ENCODE results near the gene SERBP1. TPM values are rescaled to one million over a fixed set of nuclear protein-coding genes. Genes with fewer than 3 reads are reported as not detected.

SERBP1 gene
- total RNA-seq, 1 experiment from 2014 or later = 578 TPM

GRCh38 chr1:67377253-67377652 lies 52.9 kb downstream of the SERBP1 start:
- no peak for DNase-seq (ENCODE audit: low spot score)
- in situ Hi-C loops (cut with HindIII; ENCODE audit: low sequenced_read_pairs) = no loop called here

- in situ Hi-C loops (cut with HindIII; ENCODE audit: low sequenced_read_pairs) = no loop called here
- DNase-seq (ENCODE audit: low spot score) = no peak
These were observed 53.8 kb downstream of the SERBP1 start for GRCh38 chr1:67376381-67376780.

- no peak for DNase-seq (ENCODE audit: low spot score)
- in situ Hi-C loops (cut with HindIII; ENCODE audit: low sequenced_read_pairs) = no loop called here
These were observed 57.3 kb downstream of the SERBP1 start for GRCh38 chr1:67372898-67373297.

- DNase-seq (ENCODE audit: low spot score) = no peak
- in situ Hi-C loops (cut with HindIII; ENCODE audit: low sequenced_read_pairs) = no loop called here
These were observed 58.1 kb downstream of the SERBP1 start for GRCh38 chr1:67372136-67372535.

- in situ Hi-C loops (cut with HindIII; ENCODE audit: low sequenced_read_pairs) = no loop called here
- DNase-seq (ENCODE audit: low spot score) = no peak
These were observed 58.5 kb downstream of the SERBP1 start for GRCh38 chr1:67371681-67372080.

- in situ Hi-C loops (cut with HindIII; ENCODE audit: low sequenced_read_pairs) = no loop called here
These were observed 59.2 kb downstream of the SERBP1 start for GRCh38 chr1:67371043-67371442.

GRCh38 chr1:67368046-67368514 lies 62.1 kb downstream of the SERBP1 start:
- no peak for DNase-seq (ENCODE audit: low spot score)
- in situ Hi-C loops (cut with HindIII; ENCODE audit: low sequenced_read_pairs) = no loop called here

More at GRCh38 chr1:67371043-67371442, 59.2 kb downstream of the SERBP1 start:
- DNase-seq (ENCODE audit: low spot score) = no peak

GRCh38 chr1:67367370-67368045 lies 62.7 kb downstream of the SERBP1 start:
- peak; percentile 9 for DNase-seq (ENCODE audit: low spot score)
- in situ Hi-C loops (cut with HindIII; ENCODE audit: low sequenced_read_pairs) = no loop called here

- DNase-seq (ENCODE audit: low spot score) = no peak
- in situ Hi-C loops (cut with HindIII; ENCODE audit: low sequenced_read_pairs) = no loop called here
These were observed 68.6 kb downstream of the SERBP1 start for GRCh38 chr1:67361641-67362040.

- in situ Hi-C loops (cut with HindIII; ENCODE audit: low sequenced_read_pairs) = no loop called here
- no peak for DNase-seq (ENCODE audit: low spot score)
These were observed 70.6 kb downstream of the SERBP1 start for GRCh38 chr1:67359592-67359991.

Other genes with a start within 250 kb of the SERBP1 start
- not detected in 2 replicates for gene IL12RB2, start 122.5 kb downstream of the SERBP1 start, total RNA-seq (2014; rRNA removed; shearing (Covaris generic))

All from G401 (cell line).